ENCODE measurements around the gene GJB1.

DNA sequence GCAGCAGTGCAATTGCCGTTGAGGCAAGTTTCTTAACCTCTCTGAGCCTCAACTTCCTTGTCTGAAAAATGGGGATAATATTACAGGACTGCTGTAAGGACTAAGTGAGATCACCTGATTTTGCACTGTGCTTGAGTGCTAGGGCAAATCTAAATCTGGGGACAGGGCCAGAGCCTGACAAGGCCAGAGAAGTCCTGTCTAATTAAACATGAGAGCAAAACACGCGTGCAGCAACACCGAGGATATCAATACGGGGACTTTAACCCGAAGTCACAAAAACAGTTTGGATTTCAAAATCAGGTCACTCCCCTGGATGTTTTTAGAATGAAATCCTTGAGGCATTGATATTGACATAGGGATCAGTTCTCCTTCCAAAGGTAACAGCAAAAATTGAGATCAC lies 5.7 kb upstream of the GJB1 start:
- TF ChIP-seq, protein P1, sequence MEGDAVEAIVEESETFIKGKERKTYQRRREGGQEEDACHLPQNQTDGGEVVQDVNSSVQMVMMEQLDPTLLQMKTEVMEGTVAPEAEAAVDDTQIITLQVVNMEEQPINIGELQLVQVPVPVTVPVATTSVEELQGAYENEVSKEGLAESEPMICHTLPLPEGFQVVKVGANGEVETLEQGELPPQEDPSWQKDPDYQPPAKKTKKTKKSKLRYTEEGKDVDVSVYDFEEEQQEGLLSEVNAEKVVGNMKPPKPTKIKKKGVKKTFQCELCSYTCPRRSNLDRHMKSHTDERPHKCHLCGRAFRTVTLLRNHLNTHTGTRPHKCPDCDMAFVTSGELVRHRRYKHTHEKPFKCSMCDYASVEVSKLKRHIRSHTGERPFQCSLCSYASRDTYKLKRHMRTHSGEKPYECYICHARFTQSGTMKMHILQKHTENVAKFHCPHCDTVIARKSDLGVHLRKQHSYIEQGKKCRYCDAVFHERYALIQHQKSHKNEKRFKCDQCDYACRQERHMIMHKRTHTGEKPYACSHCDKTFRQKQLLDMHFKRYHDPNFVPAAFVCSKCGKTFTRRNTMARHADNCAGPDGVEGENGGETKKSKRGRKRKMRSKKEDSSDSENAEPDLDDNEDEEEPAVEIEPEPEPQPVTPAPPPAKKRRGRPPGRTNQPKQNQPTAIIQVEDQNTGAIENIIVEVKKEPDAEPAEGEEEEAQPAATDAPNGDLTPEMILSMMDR (IDR thresholded peaks at IDR 0.05), result no peak
- TF ChIP-seq POLR2A (IDR thresholded peaks at IDR 0.05) (no peak), POLR2AphosphoS5 (IDR thresholded peaks at IDR 0.05) (no peak), EP300 (IDR thresholded peaks at IDR 0.05) (no peak)

All from gastroesophageal sphincter (tissue), 3 donors.